HEK293 (cell line): ENCODE measurements around the gene SRSF1.

ENCODE experiments used
- EGR2 ChIP-seq: fragments of 450-650 bp; formaldehyde crosslinking; IDR thresholded peaks from 2 replicates; pipeline ENCODE4 v1.5.1; 2016; ENCODE audit warnings: low read depth, missing biosample characterization, missing genetic modification characterization
- KLF8 ChIP-seq: fragments of 450-650 bp; formaldehyde crosslinking; IDR thresholded peaks from 2 replicates; pipeline ENCODE4 v1.5.1; 2016; ENCODE audit warnings: missing biosample characterization, missing genetic modification characterization
- REPIN1 ChIP-seq: fragments of 450-650 bp; formaldehyde crosslinking; IDR thresholded peaks from 2 replicates; pipeline ENCODE4 v1.5.1; 2017; ENCODE audit warnings: missing biosample characterization, missing genetic modification characterization, low read depth
- TCF7L2 ChIP-seq: IDR thresholded peaks from 2 replicates; pipeline ENCODE4 v1.6.1; 2011; ENCODE audit warnings: low read depth, mild to moderate bottlenecking, inconsistent platforms, low read length, moderate library complexity, borderline replicate concordance
- ZBTB8A ChIP-seq: fragments of 450-650 bp; formaldehyde crosslinking; IDR thresholded peaks from 2 replicates; pipeline ENCODE4 v1.5.1; 2016; ENCODE audit warnings: missing biosample characterization, missing genetic modification characterization
- ZNF223 ChIP-seq: fragments of 450-650 bp; formaldehyde crosslinking; IDR thresholded peaks from 2 replicates; pipeline ENCODE4 v1.5.1; 2016; ENCODE audit warnings: missing biosample characterization, missing genetic modification characterization
- ZNF248 ChIP-seq: fragments of 450-650 bp; formaldehyde crosslinking; IDR thresholded peaks from 2 replicates; pipeline ENCODE4 v1.5.1; 2017; ENCODE audit warnings: missing biosample characterization, missing genetic modification characterization
- ZNF324 ChIP-seq: fragments of 450-650 bp; formaldehyde crosslinking; IDR thresholded peaks from 2 replicates; pipeline ENCODE4 v1.5.1; 2016; ENCODE audit warnings: missing biosample characterization, missing genetic modification characterization
- ZNF350 ChIP-seq: fragments of 450-650 bp; formaldehyde crosslinking; IDR thresholded peaks from 2 replicates; pipeline ENCODE4 v1.5.0; 2017; ENCODE audit warnings: missing biosample characterization, mild to moderate bottlenecking, missing genetic modification characterization
- ZNF621 ChIP-seq: fragments of 450-650 bp; formaldehyde crosslinking; IDR thresholded peaks from 2 replicates; pipeline ENCODE4 v1.5.1; 2017; ENCODE audit warnings: missing biosample characterization, missing genetic modification characterization
- ZNF677 ChIP-seq: fragments of 450-650 bp; IDR thresholded peaks from 2 replicates; pipeline ENCODE4 v1.5.0; 2018; ENCODE audit warnings: missing biosample characterization, mild to moderate bottlenecking, missing genetic modification characterization, moderate library complexity
- ZNF701 ChIP-seq: fragments of 450-650 bp; formaldehyde crosslinking; IDR thresholded peaks from 2 replicates; pipeline ENCODE4 v1.5.1; 2016; ENCODE audit warnings: missing biosample characterization, missing genetic modification characterization
- ZNF776 ChIP-seq: fragments of 450-650 bp; formaldehyde crosslinking; IDR thresholded peaks from 2 replicates; pipeline ENCODE4 v1.5.0; 2017; ENCODE audit warnings: missing biosample characterization, missing genetic modification characterization, borderline replicate concordance
- TF ChIP-seq, protein P1 (sequence below): fragments of 450-650 bp; formaldehyde crosslinking; conservative IDR thresholded peaks from 2 replicates; pipeline ENCODE4 v1.5.1; 2016; ENCODE audit warnings: low read depth, missing biosample characterization, missing genetic modification characterization
- TF ChIP-seq, protein P2 (sequence below): fragments of 450-650 bp; formaldehyde crosslinking; IDR thresholded peaks from 2 replicates; pipeline ENCODE4 v1.5.1; 2016; ENCODE audit warnings: missing biosample characterization, missing genetic modification characterization
- TF ChIP-seq, protein P3 (sequence below): fragments of 450-650 bp; formaldehyde crosslinking; IDR thresholded peaks from 2 replicates; pipeline ENCODE4 v1.5.1; 2016; ENCODE audit warnings: missing biosample characterization, missing genetic modification characterization
- TF ChIP-seq, protein P4 (sequence below): fragments of 450-650 bp; formaldehyde crosslinking; IDR thresholded peaks from 2 replicates; pipeline ENCODE4 v1.5.1; 2016; ENCODE audit warnings: missing biosample characterization, missing genetic modification characterization, borderline replicate concordance
- TF ChIP-seq, protein P5 (sequence below): fragments of 450-650 bp; formaldehyde crosslinking; IDR thresholded peaks from 2 replicates; pipeline ENCODE4 v1.5.1; 2016; ENCODE audit warnings: missing biosample characterization, missing genetic modification characterization
- TF ChIP-seq, protein P6 (sequence below): fragments of 450-650 bp; formaldehyde crosslinking; IDR thresholded peaks from 2 replicates; pipeline ENCODE4 v1.5.1; 2016; ENCODE audit warnings: missing biosample characterization, missing genetic modification characterization
- TF ChIP-seq, protein P7 (sequence below): fragments of 450-650 bp; formaldehyde crosslinking; IDR thresholded peaks from 2 replicates; pipeline ENCODE4 v1.5.1; 2017; ENCODE audit warnings: missing biosample characterization, missing genetic modification characterization

SRSF1 gene

DNA sequence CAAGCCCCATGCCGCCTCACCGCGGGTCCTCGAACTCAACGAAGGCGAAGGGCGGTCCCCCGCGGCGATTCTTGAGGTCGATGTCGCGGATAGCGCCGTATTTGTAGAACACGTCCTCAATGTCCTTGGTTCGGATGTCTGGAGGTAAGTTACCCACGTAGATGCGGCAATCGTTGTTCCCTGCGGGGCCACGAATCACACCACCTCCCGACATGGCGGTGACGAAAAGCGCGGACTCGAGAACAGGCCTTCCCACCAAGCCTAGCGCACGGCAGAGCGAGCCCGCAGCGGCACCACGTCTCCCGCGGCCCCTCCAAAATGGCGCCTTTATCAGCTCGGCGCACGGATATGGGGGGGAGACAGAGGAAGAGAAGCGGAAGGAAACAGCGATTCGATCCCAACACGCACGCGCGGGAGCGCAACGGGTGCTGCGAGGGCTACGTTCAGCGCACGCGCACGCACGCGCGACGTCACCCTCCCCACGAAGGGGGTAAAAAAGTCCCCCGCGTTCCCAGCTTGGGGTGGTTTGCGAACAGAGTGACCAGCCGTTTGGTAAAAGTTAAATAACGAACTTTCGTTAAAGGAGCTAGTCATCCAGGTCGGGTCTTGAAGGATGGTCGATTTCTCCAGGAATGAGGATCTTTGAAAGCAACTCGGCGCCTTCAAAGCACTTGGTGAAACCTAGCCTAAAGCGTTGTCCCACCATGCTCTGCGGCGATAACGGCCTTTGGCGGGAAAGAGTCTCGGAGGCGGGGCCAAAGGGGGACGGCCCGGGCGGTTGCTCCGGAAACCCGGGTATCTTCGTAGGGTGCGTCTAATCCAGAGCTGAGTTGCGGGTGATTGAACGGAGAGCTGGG is at the start of gene SRSF1 (continued):
- TF ChIP-seq, protein P1, sequence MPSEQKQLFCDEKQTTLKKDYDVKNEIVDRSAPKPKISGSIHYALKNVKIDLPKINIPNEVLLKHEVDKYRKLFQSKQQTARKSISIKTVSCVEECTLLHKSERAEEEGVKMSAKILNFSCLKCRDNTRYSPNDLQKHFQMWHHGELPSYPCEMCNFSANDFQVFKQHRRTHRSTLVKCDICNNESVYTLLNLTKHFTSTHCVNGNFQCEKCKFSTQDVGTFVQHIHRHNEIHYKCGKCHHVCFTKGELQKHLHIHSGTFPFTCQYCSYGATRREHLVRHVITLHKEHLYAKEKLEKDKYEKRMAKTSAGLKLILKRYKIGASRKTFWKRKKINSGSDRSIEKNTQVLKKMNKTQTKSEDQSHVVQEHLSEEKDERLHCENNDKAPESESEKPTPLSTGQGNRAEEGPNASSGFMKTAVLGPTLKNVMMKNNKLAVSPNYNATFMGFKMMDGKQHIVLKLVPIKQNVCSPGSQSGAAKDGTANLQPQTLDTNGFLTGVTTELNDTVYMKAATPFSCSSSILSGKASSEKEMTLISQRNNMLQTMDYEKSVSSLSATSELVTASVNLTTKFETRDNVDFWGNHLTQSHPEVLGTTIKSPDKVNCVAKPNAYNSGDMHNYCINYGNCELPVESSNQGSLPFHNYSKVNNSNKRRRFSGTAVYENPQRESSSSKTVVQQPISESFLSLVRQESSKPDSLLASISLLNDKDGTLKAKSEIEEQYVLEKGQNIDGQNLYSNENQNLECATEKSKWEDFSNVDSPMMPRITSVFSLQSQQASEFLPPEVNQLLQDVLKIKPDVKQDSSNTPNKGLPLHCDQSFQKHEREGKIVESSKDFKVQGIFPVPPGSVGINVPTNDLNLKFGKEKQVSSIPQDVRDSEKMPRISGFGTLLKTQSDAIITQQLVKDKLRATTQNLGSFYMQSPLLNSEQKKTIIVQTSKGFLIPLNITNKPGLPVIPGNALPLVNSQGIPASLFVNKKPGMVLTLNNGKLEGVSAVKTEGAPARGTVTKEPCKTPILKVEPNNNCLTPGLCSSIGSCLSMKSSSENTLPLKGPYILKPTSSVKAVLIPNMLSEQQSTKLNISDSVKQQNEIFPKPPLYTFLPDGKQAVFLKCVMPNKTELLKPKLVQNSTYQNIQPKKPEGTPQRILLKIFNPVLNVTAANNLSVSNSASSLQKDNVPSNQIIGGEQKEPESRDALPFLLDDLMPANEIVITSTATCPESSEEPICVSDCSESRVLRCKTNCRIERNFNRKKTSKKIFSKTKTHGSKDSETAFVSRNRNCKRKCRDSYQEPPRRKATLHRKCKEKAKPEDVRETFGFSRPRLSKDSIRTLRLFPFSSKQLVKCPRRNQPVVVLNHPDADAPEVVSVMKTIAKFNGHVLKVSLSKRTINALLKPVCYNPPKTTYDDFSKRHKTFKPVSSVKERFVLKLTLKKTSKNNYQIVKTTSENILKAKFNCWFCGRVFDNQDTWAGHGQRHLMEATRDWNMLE: peak; percentile 63
- no peak for TF ChIP-seq ZNF701 (tag by site-specific recombination)
- TF ChIP-seq EGR2 (tag by site-specific recombination): peak; percentile 12
- TF ChIP-seq, protein P2, sequence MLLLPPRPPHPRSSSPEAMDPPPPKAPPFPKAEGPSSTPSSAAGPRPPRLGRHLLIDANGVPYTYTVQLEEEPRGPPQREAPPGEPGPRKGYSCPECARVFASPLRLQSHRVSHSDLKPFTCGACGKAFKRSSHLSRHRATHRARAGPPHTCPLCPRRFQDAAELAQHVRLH (tag by site-specific recombination): peak; percentile 94
- TF ChIP-seq, protein P3, sequence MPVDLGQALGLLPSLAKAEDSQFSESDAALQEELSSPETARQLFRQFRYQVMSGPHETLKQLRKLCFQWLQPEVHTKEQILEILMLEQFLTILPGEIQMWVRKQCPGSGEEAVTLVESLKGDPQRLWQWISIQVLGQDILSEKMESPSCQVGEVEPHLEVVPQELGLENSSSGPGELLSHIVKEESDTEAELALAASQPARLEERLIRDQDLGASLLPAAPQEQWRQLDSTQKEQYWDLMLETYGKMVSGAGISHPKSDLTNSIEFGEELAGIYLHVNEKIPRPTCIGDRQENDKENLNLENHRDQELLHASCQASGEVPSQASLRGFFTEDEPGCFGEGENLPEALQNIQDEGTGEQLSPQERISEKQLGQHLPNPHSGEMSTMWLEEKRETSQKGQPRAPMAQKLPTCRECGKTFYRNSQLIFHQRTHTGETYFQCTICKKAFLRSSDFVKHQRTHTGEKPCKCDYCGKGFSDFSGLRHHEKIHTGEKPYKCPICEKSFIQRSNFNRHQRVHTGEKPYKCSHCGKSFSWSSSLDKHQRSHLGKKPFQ (tag by site-specific recombination): peak; percentile 68; the same call in 1 of the 2 replicates
- TF ChIP-seq ZNF677 (tag by site-specific recombination): no peak
- no peak for TF ChIP-seq ZNF776
- TF ChIP-seq ZNF621 (tag by site-specific recombination): no peak
- peak; percentile 64 for TF ChIP-seq ZNF324
- TF ChIP-seq TCF7L2: peak; percentile 97
- TF ChIP-seq REPIN1 (tag by site-specific recombination): 0 out of 2 replicates have a peak, but pooled peaks have one; percentile 9
- TF ChIP-seq, protein P4, sequence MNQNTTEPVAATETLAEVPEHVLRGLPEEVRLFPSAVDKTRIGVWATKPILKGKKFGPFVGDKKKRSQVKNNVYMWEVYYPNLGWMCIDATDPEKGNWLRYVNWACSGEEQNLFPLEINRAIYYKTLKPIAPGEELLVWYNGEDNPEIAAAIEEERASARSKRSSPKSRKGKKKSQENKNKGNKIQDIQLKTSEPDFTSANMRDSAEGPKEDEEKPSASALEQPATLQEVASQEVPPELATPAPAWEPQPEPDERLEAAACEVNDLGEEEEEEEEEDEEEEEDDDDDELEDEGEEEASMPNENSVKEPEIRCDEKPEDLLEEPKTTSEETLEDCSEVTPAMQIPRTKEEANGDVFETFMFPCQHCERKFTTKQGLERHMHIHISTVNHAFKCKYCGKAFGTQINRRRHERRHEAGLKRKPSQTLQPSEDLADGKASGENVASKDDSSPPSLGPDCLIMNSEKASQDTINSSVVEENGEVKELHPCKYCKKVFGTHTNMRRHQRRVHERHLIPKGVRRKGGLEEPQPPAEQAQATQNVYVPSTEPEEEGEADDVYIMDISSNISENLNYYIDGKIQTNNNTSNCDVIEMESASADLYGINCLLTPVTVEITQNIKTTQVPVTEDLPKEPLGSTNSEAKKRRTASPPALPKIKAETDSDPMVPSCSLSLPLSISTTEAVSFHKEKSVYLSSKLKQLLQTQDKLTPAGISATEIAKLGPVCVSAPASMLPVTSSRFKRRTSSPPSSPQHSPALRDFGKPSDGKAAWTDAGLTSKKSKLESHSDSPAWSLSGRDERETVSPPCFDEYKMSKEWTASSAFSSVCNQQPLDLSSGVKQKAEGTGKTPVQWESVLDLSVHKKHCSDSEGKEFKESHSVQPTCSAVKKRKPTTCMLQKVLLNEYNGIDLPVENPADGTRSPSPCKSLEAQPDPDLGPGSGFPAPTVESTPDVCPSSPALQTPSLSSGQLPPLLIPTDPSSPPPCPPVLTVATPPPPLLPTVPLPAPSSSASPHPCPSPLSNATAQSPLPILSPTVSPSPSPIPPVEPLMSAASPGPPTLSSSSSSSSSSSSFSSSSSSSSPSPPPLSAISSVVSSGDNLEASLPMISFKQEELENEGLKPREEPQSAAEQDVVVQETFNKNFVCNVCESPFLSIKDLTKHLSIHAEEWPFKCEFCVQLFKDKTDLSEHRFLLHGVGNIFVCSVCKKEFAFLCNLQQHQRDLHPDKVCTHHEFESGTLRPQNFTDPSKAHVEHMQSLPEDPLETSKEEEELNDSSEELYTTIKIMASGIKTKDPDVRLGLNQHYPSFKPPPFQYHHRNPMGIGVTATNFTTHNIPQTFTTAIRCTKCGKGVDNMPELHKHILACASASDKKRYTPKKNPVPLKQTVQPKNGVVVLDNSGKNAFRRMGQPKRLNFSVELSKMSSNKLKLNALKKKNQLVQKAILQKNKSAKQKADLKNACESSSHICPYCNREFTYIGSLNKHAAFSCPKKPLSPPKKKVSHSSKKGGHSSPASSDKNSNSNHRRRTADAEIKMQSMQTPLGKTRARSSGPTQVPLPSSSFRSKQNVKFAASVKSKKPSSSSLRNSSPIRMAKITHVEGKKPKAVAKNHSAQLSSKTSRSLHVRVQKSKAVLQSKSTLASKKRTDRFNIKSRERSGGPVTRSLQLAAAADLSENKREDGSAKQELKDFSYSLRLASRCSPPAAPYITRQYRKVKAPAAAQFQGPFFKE (tag by site-specific recombination): peak; percentile 98; the same call in 1 of the 2 replicates
- TF ChIP-seq ZBTB8A (tag by site-specific recombination): peak; percentile 42; the same call in 1 of the 2 replicates
- TF ChIP-seq ZNF248 (tag by site-specific recombination): no peak
- TF ChIP-seq ZNF223 (tag by site-specific recombination): no peak
- TF ChIP-seq, protein P5, sequence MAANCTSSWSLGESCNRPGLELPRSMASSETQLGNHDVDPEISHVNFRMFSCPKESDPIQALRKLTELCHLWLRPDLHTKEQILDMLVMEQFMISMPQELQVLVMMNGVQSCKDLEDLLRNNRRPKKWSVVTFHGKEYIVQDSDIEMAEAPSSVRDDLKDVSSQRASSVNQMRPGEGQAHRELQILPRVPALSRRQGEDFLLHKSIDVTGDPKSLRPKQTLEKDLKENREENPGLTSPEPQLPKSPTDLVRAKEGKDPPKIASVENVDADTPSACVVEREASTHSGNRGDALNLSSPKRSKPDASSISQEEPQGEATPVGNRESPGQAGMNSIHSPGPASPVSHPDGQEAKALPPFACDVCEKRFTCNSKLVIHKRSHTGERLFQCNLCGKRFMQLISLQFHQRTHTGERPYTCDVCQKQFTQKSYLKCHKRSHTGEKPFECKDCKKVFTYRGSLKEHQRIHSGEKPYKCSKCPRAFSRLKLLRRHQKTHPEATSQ (tag by site-specific recombination): peak; percentile 51; the same call in 1 of the 2 replicates
- TF ChIP-seq, protein P6, sequence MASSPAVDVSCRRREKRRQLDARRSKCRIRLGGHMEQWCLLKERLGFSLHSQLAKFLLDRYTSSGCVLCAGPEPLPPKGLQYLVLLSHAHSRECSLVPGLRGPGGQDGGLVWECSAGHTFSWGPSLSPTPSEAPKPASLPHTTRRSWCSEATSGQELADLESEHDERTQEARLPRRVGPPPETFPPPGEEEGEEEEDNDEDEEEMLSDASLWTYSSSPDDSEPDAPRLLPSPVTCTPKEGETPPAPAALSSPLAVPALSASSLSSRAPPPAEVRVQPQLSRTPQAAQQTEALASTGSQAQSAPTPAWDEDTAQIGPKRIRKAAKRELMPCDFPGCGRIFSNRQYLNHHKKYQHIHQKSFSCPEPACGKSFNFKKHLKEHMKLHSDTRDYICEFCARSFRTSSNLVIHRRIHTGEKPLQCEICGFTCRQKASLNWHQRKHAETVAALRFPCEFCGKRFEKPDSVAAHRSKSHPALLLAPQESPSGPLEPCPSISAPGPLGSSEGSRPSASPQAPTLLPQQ: 0 out of 2 replicates have a peak, but pooled peaks have one; percentile 41
- TF ChIP-seq KLF8 (tag by site-specific recombination): peak; percentile 88
- peak; percentile 97 for TF ChIP-seq ZNF350 (tag by site-specific recombination)
- TF ChIP-seq, protein P7, sequence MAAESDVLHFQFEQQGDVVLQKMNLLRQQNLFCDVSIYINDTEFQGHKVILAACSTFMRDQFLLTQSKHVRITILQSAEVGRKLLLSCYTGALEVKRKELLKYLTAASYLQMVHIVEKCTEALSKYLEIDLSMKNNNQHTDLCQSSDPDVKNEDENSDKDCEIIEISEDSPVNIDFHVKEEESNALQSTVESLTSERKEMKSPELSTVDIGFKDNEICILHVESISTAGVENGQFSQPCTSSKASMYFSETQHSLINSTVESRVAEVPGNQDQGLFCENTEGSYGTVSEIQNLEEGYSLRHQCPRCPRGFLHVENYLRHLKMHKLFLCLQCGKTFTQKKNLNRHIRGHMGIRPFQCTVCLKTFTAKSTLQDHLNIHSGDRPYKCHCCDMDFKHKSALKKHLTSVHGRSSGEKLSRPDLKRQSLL: no peak
